22Rv1 (cell line): ENCODE measurements around the gene OGFR.

ENCODE experiments used
- H3K27ac ChIP-seq: fragments of 450-650 bp; 2 replicates; pipeline ENCODE4 v1.5.1; 2017
- ZFX ChIP-seq: fragments of 450-650 bp; IDR thresholded peaks from 2 replicates; pipeline ENCODE4 v1.6.1; 2017; ENCODE audit warnings: antibody characterized with exemption, borderline replicate concordance
- TF ChIP-seq, protein P1 (sequence below): fragments of 450-650 bp; IDR thresholded peaks from 2 replicates; pipeline ENCODE4 v1.5.1; 2017; ENCODE audit warnings: mild to moderate bottlenecking

Gene OGFR

DNA sequence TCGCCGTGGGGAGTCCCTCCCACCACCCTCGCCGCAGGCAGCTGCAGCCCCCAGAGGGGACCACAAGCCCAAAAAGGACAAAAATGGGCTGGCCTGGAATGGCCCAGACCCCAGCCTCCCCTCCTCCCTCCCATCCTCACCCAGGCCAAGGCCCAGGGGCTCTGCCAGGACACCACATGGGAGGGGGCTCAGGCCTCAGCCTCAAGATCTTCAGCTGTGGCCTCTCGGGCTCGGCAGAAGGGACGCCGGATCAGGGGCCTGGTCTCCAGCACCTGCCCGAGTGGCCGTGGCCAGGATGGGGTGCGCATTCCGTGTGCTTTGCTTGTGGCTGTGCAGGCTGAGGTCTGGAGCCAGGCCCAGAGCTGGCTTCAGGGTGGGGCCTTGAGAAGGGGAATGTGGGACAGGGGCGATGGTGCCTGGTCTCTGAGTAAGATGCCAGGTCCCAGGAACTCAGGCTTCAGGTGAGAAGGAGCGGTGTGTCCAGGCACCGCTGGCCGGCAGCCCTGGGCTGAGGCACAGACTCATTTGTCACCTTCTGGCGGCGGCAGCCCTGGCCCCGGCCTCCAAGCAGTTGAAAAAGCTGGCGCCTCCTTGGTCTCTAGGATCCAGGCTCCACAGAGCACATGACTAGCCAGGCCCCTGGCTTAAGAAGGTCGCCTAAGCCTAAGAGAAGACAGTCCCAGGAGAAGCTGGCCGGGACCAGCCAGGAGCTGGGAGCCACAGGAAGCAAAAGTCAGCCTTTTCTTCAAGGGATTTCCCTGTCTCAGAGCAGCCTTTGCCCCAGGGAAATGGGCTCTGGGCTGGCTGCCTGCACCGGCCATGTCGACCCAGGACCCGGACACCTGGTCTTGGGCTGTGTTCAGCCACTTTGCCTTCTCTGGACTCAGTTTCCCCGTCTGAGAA is 43.5 kb upstream of the OGFR start:
- no peak for TF ChIP-seq ZFX
- TF ChIP-seq, protein P1, sequence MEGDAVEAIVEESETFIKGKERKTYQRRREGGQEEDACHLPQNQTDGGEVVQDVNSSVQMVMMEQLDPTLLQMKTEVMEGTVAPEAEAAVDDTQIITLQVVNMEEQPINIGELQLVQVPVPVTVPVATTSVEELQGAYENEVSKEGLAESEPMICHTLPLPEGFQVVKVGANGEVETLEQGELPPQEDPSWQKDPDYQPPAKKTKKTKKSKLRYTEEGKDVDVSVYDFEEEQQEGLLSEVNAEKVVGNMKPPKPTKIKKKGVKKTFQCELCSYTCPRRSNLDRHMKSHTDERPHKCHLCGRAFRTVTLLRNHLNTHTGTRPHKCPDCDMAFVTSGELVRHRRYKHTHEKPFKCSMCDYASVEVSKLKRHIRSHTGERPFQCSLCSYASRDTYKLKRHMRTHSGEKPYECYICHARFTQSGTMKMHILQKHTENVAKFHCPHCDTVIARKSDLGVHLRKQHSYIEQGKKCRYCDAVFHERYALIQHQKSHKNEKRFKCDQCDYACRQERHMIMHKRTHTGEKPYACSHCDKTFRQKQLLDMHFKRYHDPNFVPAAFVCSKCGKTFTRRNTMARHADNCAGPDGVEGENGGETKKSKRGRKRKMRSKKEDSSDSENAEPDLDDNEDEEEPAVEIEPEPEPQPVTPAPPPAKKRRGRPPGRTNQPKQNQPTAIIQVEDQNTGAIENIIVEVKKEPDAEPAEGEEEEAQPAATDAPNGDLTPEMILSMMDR: no peak
- no peak overlapping the region for H3K27ac ChIP-seq

DNA sequence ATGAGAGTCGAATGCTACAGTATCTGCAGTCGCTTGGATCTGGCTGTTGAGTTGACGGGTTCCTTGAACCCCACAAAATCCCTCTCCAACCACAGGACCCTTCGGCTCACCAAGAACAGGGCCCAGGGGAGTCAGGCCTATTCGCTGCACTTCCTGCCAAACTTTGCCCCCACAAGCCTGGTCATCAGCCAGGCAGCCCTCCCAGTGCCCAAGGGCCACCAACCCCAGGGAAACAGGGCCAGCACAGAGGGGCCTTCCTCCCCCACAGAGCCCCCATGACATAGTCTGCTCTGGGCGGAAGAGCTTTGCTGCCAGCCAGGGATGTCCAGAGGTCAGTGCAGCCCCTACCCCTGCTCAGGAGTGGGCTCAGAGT is 42.9 kb upstream of the OGFR start:
- TF ChIP-seq ZFX: no peak
- TF ChIP-seq, protein P1: no peak
- no peak overlapping the region for H3K27ac ChIP-seq

DNA sequence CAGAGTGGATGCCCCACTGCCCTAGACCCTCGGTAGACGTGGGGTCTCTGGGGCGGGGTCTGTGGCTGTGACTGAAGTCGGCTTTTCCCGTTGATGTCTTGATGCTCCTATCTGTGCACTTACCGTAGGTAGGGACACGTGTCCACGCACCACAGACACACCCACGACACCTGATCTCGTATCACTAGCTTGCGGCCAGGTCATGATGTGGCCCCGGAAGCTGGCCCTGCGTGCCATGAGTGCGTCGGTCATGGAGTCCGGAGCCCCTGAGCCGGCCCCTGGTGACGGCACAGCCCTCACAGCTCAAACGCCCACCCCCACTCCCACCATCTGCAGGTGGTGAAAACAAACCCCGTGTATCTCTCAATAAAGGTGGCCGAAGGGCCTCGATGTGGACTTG is 42.3 kb upstream of the OGFR start:
- no peak overlapping the region for H3K27ac ChIP-seq
- no peak for TF ChIP-seq ZFX
- TF ChIP-seq, protein P1: no peak

DNA sequence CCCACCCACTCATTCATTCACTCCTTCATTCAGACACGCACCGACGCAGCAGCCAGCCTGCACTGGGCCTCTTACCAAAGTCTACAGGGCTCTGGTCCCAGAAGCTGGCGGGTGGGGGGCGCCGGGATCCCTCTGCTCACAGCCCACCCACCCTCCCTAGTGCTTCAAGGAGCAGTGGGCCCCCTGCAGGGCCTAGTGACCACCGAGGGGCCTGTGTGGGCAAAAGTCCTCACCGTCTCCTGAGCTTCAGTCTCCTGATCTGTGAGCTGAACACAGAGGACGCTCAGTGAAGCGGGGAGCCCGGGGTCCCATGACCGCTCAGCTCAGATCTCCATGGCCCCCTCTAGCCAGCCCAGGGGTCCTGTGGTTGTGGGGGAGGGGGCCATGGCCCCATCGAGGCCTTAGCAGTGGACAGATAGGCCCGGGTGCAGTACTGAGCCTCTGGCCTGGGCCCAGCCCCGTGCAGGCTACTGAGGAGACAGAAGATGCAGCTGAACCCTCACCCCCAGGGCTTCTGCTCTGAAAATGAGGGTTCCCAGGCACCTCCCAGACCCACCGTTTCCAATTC is 41.8 kb upstream of the OGFR start:
- TF ChIP-seq, protein P1: no peak
- TF ChIP-seq ZFX: no peak
- H3K27ac ChIP-seq: no peak overlapping the region

DNA sequence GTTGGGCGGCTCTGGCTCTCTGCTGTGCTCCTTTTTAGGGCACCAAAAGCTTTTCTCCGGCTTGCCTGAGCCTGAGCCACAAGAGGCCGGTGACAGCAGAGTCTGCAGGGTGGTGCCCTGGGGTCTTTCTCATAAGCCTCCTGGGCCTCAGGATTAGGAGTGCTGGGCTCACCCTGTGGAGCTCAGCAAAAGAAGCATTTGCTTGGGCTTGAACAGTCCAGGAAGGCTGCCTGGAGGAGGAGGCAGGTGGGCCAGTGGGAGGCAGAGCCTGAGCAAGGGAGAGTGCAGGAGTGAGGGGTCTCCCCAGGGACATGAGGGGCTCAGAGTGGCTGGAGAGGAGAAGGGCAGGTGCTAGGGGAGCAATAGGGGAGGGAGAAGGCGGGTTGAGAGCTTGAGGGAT is 41.2 kb upstream of the OGFR start:
- no peak overlapping the region for H3K27ac ChIP-seq
- TF ChIP-seq ZFX: no peak
- TF ChIP-seq, protein P1: no peak

DNA sequence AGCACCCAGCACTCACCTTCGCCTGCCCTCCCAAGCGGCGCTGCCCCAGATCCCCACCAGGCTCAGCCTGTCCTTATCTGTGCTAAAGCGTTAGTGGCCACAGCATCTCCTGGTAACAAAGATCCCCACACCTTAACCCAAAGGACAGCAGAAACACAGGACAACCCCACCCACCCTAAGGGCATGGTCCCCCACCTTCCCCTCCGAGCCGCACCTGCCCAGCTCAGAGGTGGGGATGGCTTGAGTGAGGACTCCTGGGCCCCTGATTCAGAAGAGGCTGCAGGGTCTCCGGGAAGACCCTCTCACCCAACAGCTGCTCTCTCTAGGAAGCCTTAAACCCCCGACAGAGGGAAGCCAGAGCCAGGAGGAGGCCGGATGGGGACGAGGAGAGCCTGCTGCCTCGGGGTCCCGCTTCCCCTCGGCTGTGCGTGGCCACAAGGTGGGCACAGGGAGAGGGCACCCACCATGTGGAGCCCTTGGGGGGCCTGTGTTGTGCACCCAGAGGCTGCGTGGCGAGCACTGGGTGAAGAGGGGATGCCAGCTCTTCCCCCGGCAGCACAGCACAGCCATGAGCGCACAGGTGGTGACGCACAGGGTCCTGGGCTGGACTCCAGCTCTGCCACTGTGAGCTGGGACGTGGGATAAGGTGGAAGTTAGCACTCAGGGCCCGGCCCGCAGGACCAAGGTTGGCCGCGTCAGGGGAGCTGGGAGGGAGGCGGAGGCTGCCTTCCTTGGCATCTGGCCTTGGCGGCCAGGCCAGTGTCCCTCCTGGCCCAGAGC is 40.3 kb upstream of the OGFR start:
- TF ChIP-seq, protein P1: no peak
- TF ChIP-seq ZFX: no peak
- no peak overlapping the region for H3K27ac ChIP-seq

DNA sequence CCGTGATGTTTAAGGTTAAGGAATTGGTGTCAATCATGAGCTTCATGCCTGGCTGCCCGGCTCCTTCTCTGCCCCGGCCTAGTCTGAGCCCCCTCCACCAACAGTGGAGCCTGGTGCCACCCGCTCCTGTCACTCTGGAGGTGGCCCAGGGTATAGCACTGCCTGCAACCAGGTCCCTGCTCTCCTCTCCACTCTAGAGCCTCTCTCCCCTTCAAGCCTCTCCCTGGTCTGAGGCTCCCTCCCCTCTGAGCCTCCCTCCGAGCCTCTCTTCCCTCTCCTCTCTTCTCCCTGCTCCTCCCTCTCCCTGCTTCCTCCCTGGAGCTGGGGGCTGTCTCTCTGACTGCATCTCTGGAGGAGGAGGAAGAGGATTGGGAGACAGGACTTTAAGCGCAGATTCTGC is 39.6 kb upstream of the OGFR start:
- no peak for TF ChIP-seq ZFX
- TF ChIP-seq, protein P1: no peak
- H3K27ac ChIP-seq: no peak overlapping the region
